Stimulated activated CD8-positive, alpha-beta memory T cell treated with anti-CD3 and anti-CD28 coated beads, Interleukin-15, amount 100 ng/mL, for 1 hour (primary cell): ENCODE results near the gene MAN2A1.

Source experiments
- DNase-seq: peaks from one replicate; pipeline ENCODE4 v3.0.0-alpha.2; 2020; ENCODE audit warnings: low read depth

MAN2A1 gene

DNA sequence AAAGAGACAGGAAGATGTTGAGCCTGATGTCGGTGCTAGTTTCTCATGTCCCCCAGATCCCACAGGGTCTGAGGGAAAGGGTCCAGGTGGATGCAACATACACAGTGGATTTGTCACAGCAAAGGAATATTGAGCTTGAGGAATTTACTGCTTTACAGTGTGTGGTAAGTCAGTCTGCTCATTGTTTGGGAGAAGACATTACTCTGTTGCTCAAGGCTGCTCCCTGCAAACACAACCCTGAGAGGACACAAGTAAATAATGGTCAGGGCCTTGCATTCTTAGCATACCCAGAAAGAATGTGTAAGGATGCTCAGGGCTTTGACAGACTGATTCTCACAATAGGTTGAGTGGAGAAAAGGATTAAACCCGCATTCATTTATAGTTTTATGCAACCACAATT is 7.3 kb upstream of the MAN2A1 start:
- no peak for DNase-seq

DNA sequence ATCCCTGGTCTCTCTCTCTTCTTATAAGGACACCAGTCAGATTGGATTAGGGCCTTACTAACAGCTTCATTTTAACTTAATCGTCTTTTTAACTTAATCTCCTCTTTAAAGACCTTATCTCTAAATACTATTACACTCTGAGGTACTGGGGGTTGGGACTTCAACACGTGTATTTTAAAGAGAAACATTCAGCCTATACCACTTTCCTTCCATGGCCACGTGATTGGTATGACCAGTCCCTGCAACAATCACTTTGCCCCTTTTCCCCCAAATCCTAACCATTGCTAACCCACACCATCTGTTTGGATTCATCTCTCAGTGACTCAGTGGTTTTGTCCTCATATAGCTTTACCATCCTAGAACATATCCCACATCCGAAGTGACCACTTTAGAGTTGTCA is 3.8 kb upstream of the MAN2A1 start:
- no peak for DNase-seq

DNA sequence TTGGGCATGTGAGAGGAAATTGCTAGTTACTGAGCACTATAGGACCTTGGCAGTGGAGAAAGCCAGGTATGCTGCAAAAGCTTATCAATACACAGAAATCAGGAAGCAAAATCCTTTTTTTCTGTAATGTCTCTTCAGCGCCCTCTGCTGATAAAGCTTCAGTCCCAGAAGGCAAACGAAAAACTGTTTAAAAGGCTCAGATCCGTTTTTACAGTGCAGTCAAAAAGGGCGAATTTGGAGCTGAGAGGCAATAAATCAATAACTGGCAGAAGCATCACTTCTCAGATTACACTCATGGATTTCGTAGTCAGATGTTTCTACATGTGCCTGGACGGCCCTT is 1.1 kb upstream of the MAN2A1 start:
- DNase-seq, result no peak

DNA sequence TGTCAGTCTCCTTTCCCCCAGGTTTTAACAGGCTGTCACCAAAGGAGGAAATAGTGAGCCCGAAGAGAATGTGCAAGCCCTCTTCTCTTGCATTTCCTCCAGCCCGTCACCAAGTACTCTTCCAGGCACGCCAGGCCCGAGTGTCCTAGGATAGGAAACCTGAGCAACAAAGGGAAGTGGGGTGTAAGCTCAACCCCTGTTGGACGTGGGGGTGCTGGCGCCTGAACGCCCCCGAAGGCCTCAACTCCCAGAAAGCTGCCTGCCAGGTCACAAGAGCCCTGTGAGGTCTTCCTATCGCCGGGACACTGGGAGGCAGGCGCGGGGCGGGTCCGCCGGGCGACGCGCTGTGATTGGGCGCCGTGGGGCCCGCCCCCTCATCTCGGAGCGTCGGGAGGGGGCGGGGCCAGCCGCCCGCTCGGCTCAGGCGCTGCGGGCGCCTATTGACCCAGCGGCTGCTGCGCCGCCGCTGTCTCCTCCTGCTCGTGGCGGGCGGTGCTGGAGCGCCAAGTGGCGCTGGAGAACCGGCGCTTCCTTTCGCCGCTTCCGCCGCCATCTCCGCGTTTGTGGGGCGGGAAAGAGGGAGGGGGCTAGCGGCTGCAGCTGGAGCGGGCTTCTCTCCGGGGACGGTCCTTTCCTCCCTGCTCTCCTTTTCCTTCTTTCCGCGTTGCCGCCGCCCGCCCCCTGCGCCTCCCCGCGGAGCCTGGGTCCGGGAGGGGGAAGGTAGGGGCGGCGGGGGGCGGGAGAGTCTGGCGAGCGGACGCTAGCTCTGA is 572 bp upstream of the MAN2A1 start:
- peak; percentile 45 for DNase-seq

DNA sequence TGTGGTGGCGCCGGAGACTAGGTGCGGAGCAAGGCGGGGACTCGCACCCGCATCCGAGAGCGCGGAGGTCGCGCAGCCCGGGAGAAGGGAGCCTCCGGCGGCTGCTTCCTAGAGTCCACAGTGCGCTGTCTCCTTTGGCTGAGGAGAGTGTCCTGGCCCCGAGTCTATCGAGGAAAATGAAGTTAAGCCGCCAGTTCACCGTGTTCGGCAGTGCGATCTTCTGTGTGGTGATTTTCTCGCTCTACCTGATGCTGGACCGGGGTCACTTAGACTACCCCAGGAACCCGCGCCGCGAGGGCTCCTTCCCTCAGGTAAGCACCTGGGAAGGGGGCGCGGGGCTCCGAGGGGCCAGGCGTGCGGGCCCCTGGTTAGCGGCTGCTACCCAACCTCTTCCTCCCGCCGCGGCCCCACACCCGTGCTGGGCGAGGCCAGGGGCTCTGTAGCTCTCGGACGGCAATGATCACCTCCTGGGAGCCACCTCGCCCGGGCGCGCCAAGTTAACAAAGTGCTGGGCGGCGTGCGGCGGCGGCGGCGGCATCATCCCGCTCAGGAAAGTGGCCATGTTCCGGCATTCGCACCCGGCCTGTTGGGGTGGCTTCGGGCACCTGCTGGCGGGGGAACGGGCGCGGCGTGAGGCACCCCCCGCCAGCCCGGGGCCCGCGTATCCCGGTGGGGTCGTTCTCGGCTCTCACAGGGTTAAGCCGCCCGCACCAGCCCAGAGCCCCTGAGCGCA is 681 bp downstream of the MAN2A1 start:
- DNase-seq, result no peak

- DNase-seq, result no peak
These were observed 1.3 kb downstream of the MAN2A1 start for GRCh38 chr5:109690975-109691574.

DNA sequence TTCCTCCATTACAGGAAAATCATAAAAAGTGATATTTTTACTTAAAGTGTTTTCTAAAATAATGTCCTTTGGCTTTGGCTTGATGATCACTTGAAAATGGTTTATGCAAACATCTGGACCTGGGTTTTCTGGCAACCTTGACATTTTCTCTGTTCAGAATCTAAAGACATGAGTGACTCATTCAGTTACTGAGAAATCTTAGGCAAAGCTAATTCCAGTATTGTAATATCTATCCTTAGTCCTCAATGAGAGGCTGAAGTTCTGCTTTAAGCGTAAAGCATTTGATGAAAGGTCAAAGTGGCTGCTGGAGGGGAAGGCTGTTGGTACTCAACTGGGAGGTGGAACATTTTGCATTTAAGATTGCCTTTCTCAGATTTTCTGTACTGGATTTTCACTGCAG is 2.3 kb downstream of the MAN2A1 start:
- DNase-seq, result no peak

DNA sequence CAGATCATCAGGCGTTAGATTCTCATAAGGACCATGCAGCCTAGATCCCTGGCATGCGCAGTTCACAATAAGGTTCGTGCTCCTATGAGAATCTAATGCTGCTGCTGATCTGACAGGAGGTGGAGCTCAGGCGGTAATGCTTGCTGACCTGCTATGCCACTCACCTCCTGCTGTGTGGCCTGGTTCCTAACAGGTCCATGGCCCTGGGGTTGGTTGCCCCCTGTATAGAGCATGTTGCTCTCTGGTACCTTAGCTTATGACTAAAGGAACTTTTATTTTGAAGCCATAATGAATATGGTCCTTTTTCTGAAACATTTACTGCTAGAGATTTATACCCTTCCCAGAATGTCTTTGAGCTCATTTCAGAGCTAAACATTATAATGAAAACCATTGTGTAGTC is 3.1 kb downstream of the MAN2A1 start:
- no peak for DNase-seq

DNA sequence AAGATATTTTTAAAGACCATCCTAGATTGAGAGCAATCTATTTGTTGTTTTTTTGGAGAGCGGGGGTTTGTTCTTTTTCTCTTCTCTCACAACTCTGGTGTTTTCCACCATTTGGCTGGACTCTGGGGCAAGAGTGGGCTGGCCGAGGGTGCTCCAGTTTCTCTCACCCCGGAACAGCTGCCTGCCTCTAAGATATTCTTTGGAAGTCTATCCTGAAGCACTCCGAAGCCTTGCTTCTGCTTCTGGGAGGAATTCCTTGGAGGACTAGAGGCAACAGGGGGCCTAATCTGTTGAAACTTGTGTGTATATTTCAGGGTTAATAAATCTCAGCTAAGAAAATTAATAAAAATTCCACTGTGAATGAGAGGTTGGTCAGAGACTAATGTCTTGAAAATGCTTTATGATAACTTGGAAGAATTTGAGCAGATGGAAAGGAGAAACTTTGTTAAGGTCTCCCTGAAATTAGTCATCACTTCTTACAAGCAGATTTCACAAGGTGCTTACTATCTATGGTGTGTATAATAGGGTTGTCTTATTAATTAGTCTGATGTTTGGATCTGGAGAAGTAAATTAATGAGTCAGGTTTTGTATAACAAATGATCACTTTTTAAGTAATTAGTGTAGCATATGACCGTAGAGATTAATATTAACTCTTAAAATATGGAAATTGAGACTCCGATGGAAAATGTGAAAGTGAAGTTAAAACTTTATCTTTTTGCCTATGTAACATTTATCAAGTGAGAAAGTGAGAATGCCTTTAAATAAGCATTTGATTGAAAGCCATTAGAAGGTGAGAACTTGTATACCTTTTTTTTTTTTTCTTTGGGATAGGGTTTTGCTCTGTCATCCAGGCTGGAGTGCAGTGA is 4.0 kb downstream of the MAN2A1 start:
- no peak for DNase-seq

GRCh38 chr5:109694451-109694891 is 4.7 kb downstream of the MAN2A1 start:
- DNase-seq, result no peak

DNA sequence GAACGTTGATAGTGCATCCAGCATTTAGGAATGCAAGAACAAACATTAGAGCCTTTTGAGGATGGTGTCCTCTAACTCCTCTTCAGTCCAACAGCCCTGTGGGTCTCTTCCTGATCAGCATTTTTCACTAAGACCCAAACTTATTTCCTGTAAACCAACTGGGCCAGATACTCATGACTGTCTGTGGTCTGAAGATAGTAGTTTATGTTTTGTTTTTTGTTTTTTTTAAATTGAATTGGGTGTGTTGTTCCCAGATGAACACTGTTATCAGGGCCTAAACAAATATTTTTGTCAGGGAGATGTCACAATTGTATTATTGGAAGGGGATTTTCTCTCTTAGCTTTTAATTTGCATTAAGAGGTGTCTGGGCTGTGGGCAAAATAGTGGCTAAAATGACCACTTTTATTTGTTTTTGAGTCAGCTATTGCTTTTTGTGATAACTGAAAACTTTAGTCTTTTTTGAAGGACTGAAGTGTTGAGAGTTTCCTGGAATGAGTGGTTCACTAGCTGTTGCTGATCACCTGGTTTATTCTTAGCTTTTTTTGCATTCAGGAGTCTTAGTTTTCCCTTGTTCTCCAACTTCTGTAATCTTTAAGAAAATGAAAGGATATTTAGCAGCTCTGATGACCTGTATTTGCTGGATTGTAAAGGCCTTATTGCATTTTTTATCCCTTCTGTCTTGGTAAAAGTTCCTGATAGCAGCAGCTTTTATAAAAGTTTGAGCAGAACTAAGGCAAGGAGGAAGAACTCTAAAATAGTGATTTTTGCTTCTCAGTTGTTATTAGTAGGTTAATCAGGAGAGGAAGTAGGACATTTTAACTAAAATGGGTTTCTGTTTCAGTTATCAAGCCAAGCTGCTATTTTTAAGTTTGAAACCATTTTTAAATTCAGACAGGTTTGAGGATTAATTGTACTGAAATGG is 5.5 kb downstream of the MAN2A1 start:
- DNase-seq, result no peak

- DNase-seq, result no peak
These were observed 7.6 kb downstream of the MAN2A1 start for GRCh38 chr5:109697339-109697738.

GRCh38 chr5:109700516-109701153 is 10.9 kb downstream of the MAN2A1 start:
- DNase-seq, result no peak

DNA sequence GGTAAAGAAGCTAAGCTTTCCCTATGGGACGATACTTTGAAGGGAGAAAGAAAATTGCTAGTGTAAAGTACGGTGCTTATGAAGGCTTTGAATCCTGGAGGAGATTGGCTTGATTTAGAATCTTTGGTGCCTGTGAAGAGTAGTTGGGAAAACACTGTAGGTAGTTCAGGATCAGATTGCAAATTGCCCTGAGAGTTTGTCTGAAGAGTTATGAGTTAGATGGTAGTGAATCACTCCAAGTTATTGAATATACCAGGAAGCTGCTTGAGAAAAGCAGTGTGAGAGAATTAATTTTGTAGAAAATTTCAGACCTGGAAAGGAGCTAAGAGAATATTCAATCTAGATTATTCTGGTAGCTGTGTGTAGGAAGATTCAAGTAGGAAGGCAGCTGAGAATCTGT is 11.5 kb downstream of the MAN2A1 start:
- DNase-seq, result no peak

GRCh38 chr5:109701792-109702191 is 12.1 kb downstream of the MAN2A1 start:
- DNase-seq, result no peak

DNA sequence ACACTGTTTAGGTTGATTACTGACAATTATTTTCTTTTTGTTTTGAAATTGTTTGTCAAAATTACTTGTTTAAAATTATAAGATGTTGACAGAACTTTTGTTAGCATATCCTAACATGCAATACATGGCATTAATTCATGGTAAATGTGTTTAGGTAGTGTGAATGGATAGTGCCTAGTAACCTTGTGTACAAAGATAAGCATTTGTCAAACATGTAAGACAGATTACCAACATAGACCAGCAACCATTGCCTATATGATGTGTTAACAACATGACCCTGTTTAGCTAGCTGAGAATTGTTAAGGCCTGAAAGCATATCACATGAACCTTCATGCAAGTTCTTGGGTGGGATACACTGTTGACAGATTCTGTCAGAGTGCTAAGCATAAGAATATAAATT is 13.4 kb downstream of the MAN2A1 start:
- DNase-seq, result no peak

GRCh38 chr5:109703829-109704228 is 14.1 kb downstream of the MAN2A1 start:
- no peak for DNase-seq

GRCh38 chr5:109704282-109704952 is 14.7 kb downstream of the MAN2A1 start:
- no peak for DNase-seq

DNA sequence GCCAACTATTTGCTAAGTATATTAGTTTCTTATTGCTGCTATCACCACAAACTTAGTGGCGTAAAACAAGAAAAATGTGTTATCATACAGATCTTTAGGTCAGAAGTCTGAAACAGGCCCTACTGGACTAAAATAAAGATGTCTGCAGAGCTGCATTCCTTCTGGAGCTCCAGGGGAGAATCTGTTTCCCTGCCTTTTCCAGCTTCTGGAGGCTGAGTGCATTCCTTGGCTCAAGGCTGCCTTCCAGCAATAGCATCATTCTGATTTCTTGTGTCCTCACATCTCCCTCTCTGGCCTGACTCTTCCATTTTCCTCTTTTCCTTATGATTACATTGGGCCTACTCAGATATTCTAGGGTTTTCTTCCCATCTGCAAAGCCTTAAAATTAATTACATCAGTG is 15.9 kb downstream of the MAN2A1 start:
- no peak for DNase-seq

GRCh38 chr5:109706095-109706494 is 16.4 kb downstream of the MAN2A1 start:
- DNase-seq, result no peak
